Stimulated activated CD8-positive, alpha-beta memory T cell treated with anti-CD3 and anti-CD28 coated beads, Interleukin-12 subunit alpha, Interleukin-12 subunit beta, amount 100 ng/mL, for 1 hour (primary cell): ENCODE data around the gene THSD1.

ENCODE experiments used
- DNase-seq: peaks from one replicate; pipeline ENCODE4 v3.0.0-alpha.2; 2020; ENCODE audit warnings: low read depth

Gene THSD1

GRCh38 chr13:52405767-52406494 lies at the start of gene THSD1:
Gene THSD1 (minus strand): TSS chr13:52406172. CDS start chr13:52402600, 3,572 bp downstream.
- no peak for DNase-seq

- DNase-seq = peak; percentile 62
Observed at GRCh38 chr13:52455677-52456041, 49.7 kb upstream of the THSD1 start.

GRCh38 chr13:52454820-52455676 lies 49.1 kb upstream of the THSD1 start, which contains the start of gene CKAP2:
Gene CKAP2 (plus strand): TSS chr13:52455478. CDS start chr13:52455557, 79 bp downstream.
- peak; percentile 90 for DNase-seq

GRCh38 chr13:52454459-52454819 lies 48.5 kb upstream of the THSD1 start:
- no peak for DNase-seq

- DNase-seq = no peak
Observed at GRCh38 chr13:52452470-52452869, 46.5 kb upstream of the THSD1 start.

- DNase-seq = no peak
Observed at GRCh38 chr13:52451135-52451804, 45.3 kb upstream of the THSD1 start.

GRCh38 chr13:52450793-52451116 lies 44.8 kb upstream of the THSD1 start:
- DNase-seq = no peak

- DNase-seq = peak; percentile 91
Observed at GRCh38 chr13:52450012-52450792, 44.2 kb upstream of the THSD1 start, which contains the start of gene VPS36. Gene VPS36 (minus strand): TSS chr13:52450634. CDS start chr13:52450594, 40 bp downstream.

GRCh38 chr13:52449331-52450011 lies 43.5 kb upstream of the THSD1 start:
- no peak for DNase-seq

- no peak for DNase-seq
Observed at GRCh38 chr13:52447815-52448552, 42.0 kb upstream of the THSD1 start.

- no peak for DNase-seq
Observed at GRCh38 chr13:52447354-52447753, 41.4 kb upstream of the THSD1 start.

- DNase-seq = no peak
Observed at GRCh38 chr13:52446265-52446664, 40.3 kb upstream of the THSD1 start.

- no peak for DNase-seq
Observed at GRCh38 chr13:52432456-52432855, 26.5 kb upstream of the THSD1 start.

- DNase-seq = no peak
Observed at GRCh38 chr13:52428295-52428694, 22.3 kb upstream of the THSD1 start.

GRCh38 chr13:52421216-52421615 lies 15.2 kb upstream of the THSD1 start:
- no peak for DNase-seq

GRCh38 chr13:52419080-52419479 lies 13.1 kb upstream of the THSD1 start:
- DNase-seq = no peak

- DNase-seq = no peak
Observed at GRCh38 chr13:52414963-52415362, 9.0 kb upstream of the THSD1 start.

GRCh38 chr13:52414051-52414450 lies 8.1 kb upstream of the THSD1 start:
- DNase-seq = no peak

- no peak for DNase-seq
Observed at GRCh38 chr13:52412128-52412527, 6.2 kb upstream of the THSD1 start.

GRCh38 chr13:52411629-52412028 lies 5.7 kb upstream of the THSD1 start:
- no peak for DNase-seq
